ENCODE data around the gene CHIT1. TPM values are rescaled to one million over a fixed set of nuclear protein-coding genes. Genes with fewer than 3 reads are reported as not detected.

CHIT1 gene
- total and polyA plus RNA-seq, 4 donors, result 0.55 to 3.3 (median 0.74) TPM

DNA sequence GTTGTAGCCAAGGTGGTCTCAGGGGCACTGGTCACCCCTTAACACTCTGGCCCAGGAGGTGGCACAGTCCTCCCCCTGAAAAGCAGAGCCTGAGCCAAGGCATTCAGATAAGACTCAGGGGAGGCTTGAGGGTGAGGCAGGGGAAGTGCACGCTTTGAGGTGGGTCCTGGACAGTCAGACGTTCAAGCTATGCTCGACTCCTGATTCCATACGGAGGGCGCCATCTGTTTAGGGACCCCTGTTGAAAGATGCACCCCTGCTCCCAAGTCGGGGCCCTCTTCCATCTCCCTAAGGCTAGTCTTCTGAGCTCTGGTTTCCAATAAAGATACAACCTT is 30.0 kb downstream of the CHIT1 start:
- WGBS (ENCODE audit: insufficient coverage), result 93% methylated on average over 5 of the region's 6 CpGs
- Histone ChIP-seq H3K9me3 (ENCODE audit: control insufficient read depth, insufficient read depth, low read length) (no peaks in the 10 kb centered on the region), H3K4me1 (ENCODE audit: control insufficient read depth, insufficient read depth, low read length) (peaks cover 18% of the 10 kb centered on the region), H3K36me3 (ENCODE audit: control insufficient read depth, insufficient read depth, low read length) (no peaks in the 10 kb centered on the region), H3K4me3 (ENCODE audit: low read depth, low read length) (no peak overlapping the region), H3K27ac (ENCODE audit: low read depth, low read length) (no peak overlapping the region), H3K27me3 (ENCODE audit: control insufficient read depth, insufficient read depth, low read length) (no peaks in the 10 kb centered on the region)
- DNase-seq (ENCODE audit: low read depth in 4 of 6, low spot score in 6 of 6), result no peak

DNA sequence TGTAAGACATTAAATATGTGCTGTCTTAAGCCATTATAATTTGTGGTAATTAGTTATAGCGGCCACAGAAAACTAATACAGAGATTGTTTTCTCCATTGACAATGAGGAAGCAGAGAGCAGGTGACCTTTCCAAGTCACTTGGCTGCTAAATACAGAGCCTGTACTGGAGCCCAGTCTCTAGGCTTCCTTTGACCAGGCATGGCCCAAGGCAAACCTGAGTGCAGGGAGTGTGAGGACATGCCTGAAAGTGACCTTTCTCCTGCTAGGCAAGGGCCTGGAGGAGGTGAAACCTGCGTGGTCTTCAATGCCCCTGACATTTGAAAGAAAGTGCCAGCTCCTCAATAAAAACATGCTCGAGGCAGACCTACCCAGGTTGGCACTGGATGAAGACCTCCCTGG is 30.5 kb downstream of the CHIT1 start:
- Histone ChIP-seq H3K4me3 (ENCODE audit: low read depth, low read length) (no peak overlapping the region), H3K4me1 (ENCODE audit: control insufficient read depth, insufficient read depth, low read length) (peaks cover 18% of the 10 kb centered on the region), H3K27me3 (ENCODE audit: control insufficient read depth, insufficient read depth, low read length) (no peaks in the 10 kb centered on the region), H3K9me3 (ENCODE audit: control insufficient read depth, insufficient read depth, low read length) (no peaks in the 10 kb centered on the region), H3K27ac (ENCODE audit: low read depth, low read length) (no peak overlapping the region), H3K36me3 (ENCODE audit: control insufficient read depth, insufficient read depth, low read length) (no peaks in the 10 kb centered on the region)
- WGBS (ENCODE audit: insufficient coverage), result 100% methylated on average over 1 of the region's 3 CpGs
- no peak for DNase-seq (ENCODE audit: low read depth in 4 of 6, low spot score in 6 of 6)

GRCh38 chr1:203197625-203198024 is 31.8 kb downstream of the CHIT1 start:
- peaks cover 15% of the 10 kb centered on the region for H3K4me1 ChIP-seq (ENCODE audit: control insufficient read depth, insufficient read depth, low read length)
- H3K36me3 ChIP-seq (ENCODE audit: control insufficient read depth, insufficient read depth, low read length), result no peaks in the 10 kb centered on the region
- WGBS (ENCODE audit: insufficient coverage), result 62% methylated on average over 3 of the region's 3 CpGs
- no peak for DNase-seq (ENCODE audit: low read depth in 4 of 6, low spot score in 6 of 6)
- H3K27me3 ChIP-seq (ENCODE audit: control insufficient read depth, insufficient read depth, low read length), result no peaks in the 10 kb centered on the region
- H3K9me3 ChIP-seq (ENCODE audit: control insufficient read depth, insufficient read depth, low read length), result no peaks in the 10 kb centered on the region
- no peak overlapping the region for H3K4me3 ChIP-seq (ENCODE audit: low read depth, low read length)
- no peak overlapping the region for H3K27ac ChIP-seq (ENCODE audit: low read depth, low read length)

DNA sequence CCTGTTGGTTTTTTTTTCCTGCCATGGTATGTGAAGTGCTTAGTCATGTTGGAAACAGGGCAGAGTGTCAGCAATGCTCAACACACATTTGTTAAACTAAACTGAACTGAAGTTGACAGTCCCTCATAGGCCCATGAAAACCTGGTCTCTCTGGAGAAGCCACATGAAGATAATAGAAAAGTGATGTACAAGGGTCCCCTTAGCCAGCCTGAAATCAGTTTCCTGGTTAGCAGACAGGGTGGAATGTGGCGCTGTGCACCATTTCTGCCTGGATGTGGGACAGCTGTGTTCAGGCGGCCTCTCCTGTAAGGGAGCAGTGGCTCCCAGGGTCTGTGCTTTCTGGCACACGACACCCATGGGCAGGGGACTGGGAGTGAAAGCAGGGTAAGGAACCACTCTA is 33.1 kb downstream of the CHIT1 start:
- no peak overlapping the region for H3K4me3 ChIP-seq (ENCODE audit: low read depth, low read length)
- no peaks in the 10 kb centered on the region for H3K9me3 ChIP-seq (ENCODE audit: control insufficient read depth, insufficient read depth, low read length)
- no peaks in the 10 kb centered on the region for H3K27me3 ChIP-seq (ENCODE audit: control insufficient read depth, insufficient read depth, low read length)
- no peak overlapping the region for H3K27ac ChIP-seq (ENCODE audit: low read depth, low read length)
- H3K36me3 ChIP-seq (ENCODE audit: control insufficient read depth, insufficient read depth, low read length), result no peaks in the 10 kb centered on the region
- DNase-seq (ENCODE audit: low read depth in 4 of 6, low spot score in 6 of 6), result no peak
- H3K4me1 ChIP-seq (ENCODE audit: control insufficient read depth, insufficient read depth, low read length), result peaks cover 11% of the 10 kb centered on the region
- 81% methylated on average over 3 of the region's 3 CpGs for WGBS (ENCODE audit: insufficient coverage)

GRCh38 chr1:203190949-203191348 is 38.5 kb downstream of the CHIT1 start:
- DNase-seq (ENCODE audit: low read depth in 4 of 6, low spot score in 6 of 6), result no peak
- Histone ChIP-seq H3K4me1 (ENCODE audit: control insufficient read depth, insufficient read depth, low read length) (peaks cover 19% of the 10 kb centered on the region), H3K4me3 (ENCODE audit: low read depth, low read length) (no peak overlapping the region), H3K27ac (ENCODE audit: low read depth, low read length) (no peak overlapping the region), H3K36me3 (ENCODE audit: control insufficient read depth, insufficient read depth, low read length) (no peaks in the 10 kb centered on the region), H3K9me3 (ENCODE audit: control insufficient read depth, insufficient read depth, low read length) (no peaks in the 10 kb centered on the region), H3K27me3 (ENCODE audit: control insufficient read depth, insufficient read depth, low read length) (no peaks in the 10 kb centered on the region)
- WGBS (ENCODE audit: insufficient coverage), result 100% methylated on average over 1 of the region's 2 CpGs

- peak in 1 of 6 donors; percentile 83 for DNase-seq (ENCODE audit: low read depth in 4 of 6, low spot score in 6 of 6)
- Histone ChIP-seq H3K9me3 (ENCODE audit: control insufficient read depth, insufficient read depth, low read length) (no peaks in the 10 kb centered on the region), H3K36me3 (ENCODE audit: control insufficient read depth, insufficient read depth, low read length) (no peaks in the 10 kb centered on the region), H3K4me3 (ENCODE audit: low read depth, low read length) (no peak overlapping the region), H3K27me3 (ENCODE audit: control insufficient read depth, insufficient read depth, low read length) (no peaks in the 10 kb centered on the region), H3K4me1 (ENCODE audit: control insufficient read depth, insufficient read depth, low read length) (peaks cover 29% of the 10 kb centered on the region), H3K27ac (ENCODE audit: low read depth, low read length) (no peak overlapping the region)
- 65% methylated on average over 2 of the region's 7 CpGs for WGBS (ENCODE audit: insufficient coverage)
These were observed 39.5 kb downstream of the CHIT1 start for GRCh38 chr1:203189951-203190352.

GRCh38 chr1:203188686-203189232 is 40.7 kb downstream of the CHIT1 start:
- 81% methylated on average over 2 of the region's 4 CpGs for WGBS (ENCODE audit: insufficient coverage)
- H3K4me1 ChIP-seq (ENCODE audit: control insufficient read depth, insufficient read depth, low read length), result peaks cover 31% of the 10 kb centered on the region
- DNase-seq (ENCODE audit: low read depth in 4 of 6, low spot score in 6 of 6), result no peak
- no peak overlapping the region for H3K4me3 ChIP-seq (ENCODE audit: low read depth, low read length)
- H3K9me3 ChIP-seq (ENCODE audit: control insufficient read depth, insufficient read depth, low read length), result no peaks in the 10 kb centered on the region
- H3K36me3 ChIP-seq (ENCODE audit: control insufficient read depth, insufficient read depth, low read length), result no peaks in the 10 kb centered on the region
- no peaks in the 10 kb centered on the region for H3K27me3 ChIP-seq (ENCODE audit: control insufficient read depth, insufficient read depth, low read length)
- H3K27ac ChIP-seq (ENCODE audit: low read depth, low read length), result no peak overlapping the region

- peak overlapping the region; percentile 70 for H3K27ac ChIP-seq (ENCODE audit: low read depth, low read length)
- no peaks in the 10 kb centered on the region for H3K9me3 ChIP-seq (ENCODE audit: control insufficient read depth, insufficient read depth, low read length)
- H3K4me1 ChIP-seq (ENCODE audit: control insufficient read depth, insufficient read depth, low read length), result peaks cover 31% of the 10 kb centered on the region
- no peaks in the 10 kb centered on the region for H3K27me3 ChIP-seq (ENCODE audit: control insufficient read depth, insufficient read depth, low read length)
- no peak overlapping the region for H3K4me3 ChIP-seq (ENCODE audit: low read depth, low read length)
- peak in 2 of 6 donors; percentile 45 to 50 for DNase-seq (ENCODE audit: low read depth in 4 of 6, low spot score in 6 of 6)
- H3K36me3 ChIP-seq (ENCODE audit: control insufficient read depth, insufficient read depth, low read length), result no peaks in the 10 kb centered on the region
- WGBS (ENCODE audit: insufficient coverage), result no CpG with 5 or more reads among the region's 3 CpGs
These were observed 41.7 kb downstream of the CHIT1 start for GRCh38 chr1:203187689-203188264.

- DNase-seq (ENCODE audit: low read depth in 4 of 6, low spot score in 6 of 6), result peak in 1 of 6 donors; percentile 26
- H3K4me3 ChIP-seq (ENCODE audit: low read depth, low read length), result no peak overlapping the region
- peak overlapping the region; percentile 70 for H3K27ac ChIP-seq (ENCODE audit: low read depth, low read length)
- H3K9me3 ChIP-seq (ENCODE audit: control insufficient read depth, insufficient read depth, low read length), result no peaks in the 10 kb centered on the region
- no peaks in the 10 kb centered on the region for H3K27me3 ChIP-seq (ENCODE audit: control insufficient read depth, insufficient read depth, low read length)
- H3K36me3 ChIP-seq (ENCODE audit: control insufficient read depth, insufficient read depth, low read length), result no peaks in the 10 kb centered on the region
- WGBS (ENCODE audit: insufficient coverage), result 12% methylated on average over 5 of the region's 7 CpGs
- peaks cover 36% of the 10 kb centered on the region for H3K4me1 ChIP-seq (ENCODE audit: control insufficient read depth, insufficient read depth, low read length)
These were observed 42.2 kb downstream of the CHIT1 start for GRCh38 chr1:203187304-203187685.
